HG03159 (cell line): ENCODE data around the gene FCRLA.
"Not testable (repeated sequence)": the region's sequence is repeated elsewhere in the genome, so short reads cannot be mapped to it uniquely, and the experiment has no call there.

Experiments used
- ATAC-seq: cut with Tn5 transposase; IDR thresholded peaks from one replicate; pipeline ENCODE4 v1.9.1; 2021; ENCODE audit warnings: mild to moderate bottlenecking, moderate library complexity; ENCODE audit not compliant: unreplicated experiment

Gene FCRLA

GRCh38 chr1:161702250-161702649 lies 4.8 kb upstream of the FCRLA start:
- ATAC-seq: no peak

GRCh38 chr1:161705537-161705936 lies 1.5 kb upstream of the FCRLA start:
- peak; percentile 44 for ATAC-seq

GRCh38 chr1:161706113-161706481 lies 932 bp upstream of the FCRLA start:
- ATAC-seq: no peak

- no peak for ATAC-seq
These were observed 474 bp downstream of the FCRLA start for GRCh38 chr1:161707503-161707902.

GRCh38 chr1:161709373-161709772 lies 2.3 kb downstream of the FCRLA start:
- no peak for ATAC-seq

GRCh38 chr1:161710560-161710959 lies 3.5 kb downstream of the FCRLA start:
- ATAC-seq: no peak

GRCh38 chr1:161718559-161719324 lies 11.7 kb downstream of the FCRLA start:
- peak; percentile 66 for ATAC-seq

GRCh38 chr1:161719325-161719611 lies 12.2 kb downstream of the FCRLA start:
- peak; percentile 49 for ATAC-seq

- no peak for ATAC-seq
These were observed 13.4 kb downstream of the FCRLA start for GRCh38 chr1:161720422-161720821.

- ATAC-seq: no peak
These were observed 14.1 kb downstream of the FCRLA start, which contains the start of gene FCRLB for GRCh38 chr1:161720956-161721737. Gene FCRLB (plus strand): TSS chr1:161721544. CDS start chr1:161722673, 1,129 bp downstream.

GRCh38 chr1:161721738-161722343 lies 14.8 kb downstream of the FCRLA start:
- no peak for ATAC-seq

GRCh38 chr1:161722406-161722805 lies 15.4 kb downstream of the FCRLA start:
- ATAC-seq: no peak

- no peak for ATAC-seq
These were observed 16.6 kb downstream of the FCRLA start for GRCh38 chr1:161723459-161724141.

- ATAC-seq: not testable (repeated sequence)
These were observed 18.4 kb downstream of the FCRLA start for GRCh38 chr1:161725258-161725907.

- peak; percentile 28 for ATAC-seq
These were observed 19.0 kb downstream of the FCRLA start for GRCh38 chr1:161725908-161726472.

- ATAC-seq: peak; percentile 50
These were observed 19.6 kb downstream of the FCRLA start for GRCh38 chr1:161726473-161727255.

- peak; percentile 7 for ATAC-seq
These were observed 20.4 kb downstream of the FCRLA start for GRCh38 chr1:161727256-161727924.

GRCh38 chr1:161728376-161729226 lies 21.6 kb downstream of the FCRLA start:
- no peak for ATAC-seq
